OCI-LY7 (cell line): Measurements from ENCODE around the gene INSRR. TPM values are rescaled to one million over a fixed set of nuclear protein-coding genes. Genes with fewer than 3 reads are reported as not detected.
A peak's percentile ranks its signal among the peaks of the same experiment; 100 is the strongest.

ENCODE experiments used
- BruUV-seq: library from RNA; stranded (reverse); fragments of 400-500 nt; replicated peaks from 2 replicates; lab custom pipeline; 2021; lab: Mats Ljungman, UMichigan
- CTCF ChIA-PET: fragments of 300-600 bp; sonication (Branson Sonifier 250); formaldehyde crosslinking; loops from one replicate; lab custom pipeline; 2022; ENCODE audit warnings: antibody characterized with exemption; ENCODE audit not compliant: unreplicated experiment; lab: Charles Lee
- POLR2A ChIA-PET: fragments of 300-600 bp; sonication (Branson Sonifier 250); formaldehyde crosslinking; loops from one replicate; lab custom pipeline; 2022; ENCODE audit warnings: antibody characterized with exemption; lab: Charles Lee
- DNase-seq: peaks from one replicate; pipeline ENCODE4 v3.0.0-alpha.2; 2015; ENCODE audit warnings: low spot score
- H2AFZ ChIP-seq: fragments of 200-600 bp; sonication (generic), shearing (Covaris generic); 2 replicates; pipeline ENCODE4 v1.6.1; 2014; ENCODE audit warnings: mild to moderate bottlenecking, antibody characterized with exemption, low read length, moderate library complexity
- H3K27ac ChIP-seq: fragments of 200-600 bp; sonication (generic); 2 replicates; pipeline ENCODE4 v1.5.1; 2014; ENCODE audit warnings: mixed run types, low read depth, mild to moderate bottlenecking, moderate library complexity, low read length, inconsistent platforms; ENCODE audit not compliant: poor library complexity, severe bottlenecking
- H3K36me3 ChIP-seq: fragments of 200-600 bp; sonication (generic); 2 replicates; pipeline ENCODE4 v1.6.1; 2014; ENCODE audit warnings: mild to moderate bottlenecking, antibody characterized with exemption, low read length, moderate library complexity, mixed read lengths; ENCODE audit not compliant: insufficient read depth
- H3K4me1 ChIP-seq: fragments of 200-600 bp; sonication (generic); 2 replicates; pipeline ENCODE4 v1.5.1; 2014; ENCODE audit warnings: mild to moderate bottlenecking, low read length; ENCODE audit not compliant: insufficient read depth, poor library complexity, severe bottlenecking
- H3K4me2 ChIP-seq: fragments of 200-600 bp; sonication (generic); 2 replicates; pipeline ENCODE4 v1.6.1; 2014; ENCODE audit warnings: mild to moderate bottlenecking, low read length
- H3K4me3 ChIP-seq: fragments of 200-600 bp; sonication (generic); 2 replicates; pipeline ENCODE4 v1.5.1; 2014; ENCODE audit warnings: mild to moderate bottlenecking, low read depth, low read length; ENCODE audit not compliant: poor library complexity, severe bottlenecking
- H3K79me2 ChIP-seq: fragments of 200-600 bp; sonication (generic); 2 replicates; pipeline ENCODE4 v1.6.1; 2016; ENCODE audit warnings: low read depth, mild to moderate bottlenecking, low read length, moderate library complexity, mixed read lengths; ENCODE audit not compliant: insufficient read depth
- H3K9me2 ChIP-seq: fragments of 200-600 bp; sonication (generic); 2 replicates; pipeline ENCODE4 v1.6.1; 2016; ENCODE audit warnings: mild to moderate bottlenecking, low read length, mixed read lengths; ENCODE audit not compliant: insufficient read depth
- H3K9me3 ChIP-seq: fragments of 200-600 bp; sonication (generic); 2 replicates; pipeline ENCODE4 v1.6.1; 2014; ENCODE audit warnings: mild to moderate bottlenecking, mixed run types, low read length, mixed read lengths
- H4K20me1 ChIP-seq: fragments of 200-600 bp; sonication (generic); 2 replicates; pipeline ENCODE4 v1.6.1; 2014; ENCODE audit warnings: mild to moderate bottlenecking, antibody characterized with exemption, low read length, moderate library complexity, mixed read lengths; ENCODE audit not compliant: insufficient read depth
- EZH2phosphoT487 ChIP-seq: fragments of 200-600 bp; sonication (generic); IDR thresholded peaks from 2 replicates; pipeline ENCODE4 v1.6.1; 2018; ENCODE audit warnings: low read depth, borderline replicate concordance, mild to moderate bottlenecking, mixed run types, antibody characterized with exemption, low read length, moderate library complexity, mixed read lengths
- intact Hi-C: fragments of 100-400 bp; cut with micrococcal nuclease; formaldehyde crosslinking; loops from one replicate; pipeline ENCODE4 v1.10.0; 2022; ENCODE audit not compliant: unreplicated experiment
- total RNA-seq, 2 experiments: library from RNA; depleted of rRNA in 1 of 2; stranded (reverse); fragments of >200 nt in 1 of 2; shearing (Covaris generic) in 1 of 2; gene quantifications; 2 replicates each; pipeline ENCODE4 v1.2.3, GENCODE V29; 2014 to 2022
- TF ChIP-seq, protein P1 (sequence below): fragments of 200-600 bp; sonication (generic); conservative IDR thresholded peaks from 2 replicates; pipeline ENCODE4 v1.5.1; 2014; ENCODE audit warnings: mild to moderate bottlenecking, antibody characterized with exemption, low read length, moderate library complexity, mixed read lengths

Gene INSRR
- total RNA-seq, 2 experiments from 2014 or later: not detected

DNA sequence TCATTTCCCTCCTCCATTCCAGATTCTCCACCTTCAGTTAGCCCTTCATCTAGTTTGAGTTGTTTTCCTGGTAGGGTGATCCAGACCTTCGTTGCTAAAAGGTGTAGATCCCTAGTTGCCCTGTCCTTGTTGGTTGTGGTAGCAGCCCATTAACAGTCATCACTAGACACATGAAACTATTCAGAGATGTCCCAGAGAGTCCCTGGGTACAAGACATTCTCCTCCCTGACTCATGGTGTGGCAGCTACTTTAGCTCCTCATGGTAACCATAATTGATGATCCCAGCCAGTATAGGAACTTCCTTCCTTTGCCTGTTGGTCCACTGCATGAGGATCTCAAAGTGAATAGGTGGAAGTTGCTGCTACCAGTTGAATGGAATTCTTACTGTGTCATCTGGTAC, 36.2 kb downstream of the INSRR start:
- TF ChIP-seq, protein P1, sequence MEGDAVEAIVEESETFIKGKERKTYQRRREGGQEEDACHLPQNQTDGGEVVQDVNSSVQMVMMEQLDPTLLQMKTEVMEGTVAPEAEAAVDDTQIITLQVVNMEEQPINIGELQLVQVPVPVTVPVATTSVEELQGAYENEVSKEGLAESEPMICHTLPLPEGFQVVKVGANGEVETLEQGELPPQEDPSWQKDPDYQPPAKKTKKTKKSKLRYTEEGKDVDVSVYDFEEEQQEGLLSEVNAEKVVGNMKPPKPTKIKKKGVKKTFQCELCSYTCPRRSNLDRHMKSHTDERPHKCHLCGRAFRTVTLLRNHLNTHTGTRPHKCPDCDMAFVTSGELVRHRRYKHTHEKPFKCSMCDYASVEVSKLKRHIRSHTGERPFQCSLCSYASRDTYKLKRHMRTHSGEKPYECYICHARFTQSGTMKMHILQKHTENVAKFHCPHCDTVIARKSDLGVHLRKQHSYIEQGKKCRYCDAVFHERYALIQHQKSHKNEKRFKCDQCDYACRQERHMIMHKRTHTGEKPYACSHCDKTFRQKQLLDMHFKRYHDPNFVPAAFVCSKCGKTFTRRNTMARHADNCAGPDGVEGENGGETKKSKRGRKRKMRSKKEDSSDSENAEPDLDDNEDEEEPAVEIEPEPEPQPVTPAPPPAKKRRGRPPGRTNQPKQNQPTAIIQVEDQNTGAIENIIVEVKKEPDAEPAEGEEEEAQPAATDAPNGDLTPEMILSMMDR: no peak
- TF ChIP-seq EZH2phosphoT487: no peak
- Histone ChIP-seq H3K4me1 (no peaks in the 10 kb centered on the region), H4K20me1 (no peaks in the 10 kb centered on the region), H3K36me3 (no peaks in the 10 kb centered on the region), H3K9me2 (no peaks in the 10 kb centered on the region), H3K9me3 (no peaks in the 10 kb centered on the region), H2AFZ (no peak overlapping the region), H3K4me3 (no peak overlapping the region), H3K79me2 (no peaks in the 10 kb centered on the region), H3K27ac (no peak overlapping the region), H3K4me2 (no peak overlapping the region)
- ChIA-PET CTCF (interaction anchor here (1.0 kb wide), 1 partner anchor 133 kb away, joined by 3 read pairs; no protein-coding TSS in a partner anchor), POLR2A (interaction anchor here (0.6 to 1.1 kb wide), 2 partner anchors 16 to 116 kb away, joined by 3 to 6 read pairs; no protein-coding TSS in a partner anchor)
- no peak for DNase-seq
- BruUV-seq: no TSS peak
- intact Hi-C loops: no loop called here

DNA sequence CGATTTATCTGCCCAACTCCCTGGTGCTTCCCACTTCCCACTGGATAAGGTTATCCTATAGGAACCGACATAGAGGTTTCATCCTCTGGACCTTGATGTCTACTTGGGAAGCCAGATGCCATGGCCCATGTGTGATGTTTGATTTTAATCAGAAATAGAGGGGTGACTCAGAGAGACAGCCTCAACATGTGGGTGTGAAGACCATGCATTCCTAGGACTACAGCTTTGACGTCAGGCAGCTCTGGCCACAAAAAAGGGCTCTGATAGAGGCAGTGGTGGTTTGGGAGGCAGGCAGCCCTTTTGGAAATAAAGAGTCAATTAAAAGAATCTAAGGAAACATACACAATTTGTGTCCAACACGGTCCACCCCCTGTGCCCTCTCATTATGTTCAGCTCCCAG, 37.1 kb downstream of the INSRR start:
- Histone ChIP-seq H2AFZ (no peak overlapping the region), H3K9me2 (no peaks in the 10 kb centered on the region), H3K79me2 (no peaks in the 10 kb centered on the region), H3K4me2 (no peak overlapping the region), H3K36me3 (no peaks in the 10 kb centered on the region), H3K27ac (no peak overlapping the region), H3K4me3 (no peak overlapping the region), H3K9me3 (no peaks in the 10 kb centered on the region), H4K20me1 (no peaks in the 10 kb centered on the region), H3K4me1 (peaks cover 5% of the 10 kb centered on the region)
- intact Hi-C loops: no loop called here
- no peak for DNase-seq
- BruUV-seq: no TSS peak
- CTCF ChIA-PET: interaction anchor here (0.6 to 1.0 kb wide), 3 partner anchors 9 to 133 kb away, joined by 3 read pairs; no protein-coding TSS in a partner anchor
- TF ChIP-seq, protein P1: no peak
- no peak for TF ChIP-seq EZH2phosphoT487
- POLR2A ChIA-PET: interaction anchor here (0.7 to 1.1 kb wide), 2 partner anchors 17 to 152 kb away, joined by 3 to 6 read pairs; no protein-coding TSS in a partner anchor

DNA sequence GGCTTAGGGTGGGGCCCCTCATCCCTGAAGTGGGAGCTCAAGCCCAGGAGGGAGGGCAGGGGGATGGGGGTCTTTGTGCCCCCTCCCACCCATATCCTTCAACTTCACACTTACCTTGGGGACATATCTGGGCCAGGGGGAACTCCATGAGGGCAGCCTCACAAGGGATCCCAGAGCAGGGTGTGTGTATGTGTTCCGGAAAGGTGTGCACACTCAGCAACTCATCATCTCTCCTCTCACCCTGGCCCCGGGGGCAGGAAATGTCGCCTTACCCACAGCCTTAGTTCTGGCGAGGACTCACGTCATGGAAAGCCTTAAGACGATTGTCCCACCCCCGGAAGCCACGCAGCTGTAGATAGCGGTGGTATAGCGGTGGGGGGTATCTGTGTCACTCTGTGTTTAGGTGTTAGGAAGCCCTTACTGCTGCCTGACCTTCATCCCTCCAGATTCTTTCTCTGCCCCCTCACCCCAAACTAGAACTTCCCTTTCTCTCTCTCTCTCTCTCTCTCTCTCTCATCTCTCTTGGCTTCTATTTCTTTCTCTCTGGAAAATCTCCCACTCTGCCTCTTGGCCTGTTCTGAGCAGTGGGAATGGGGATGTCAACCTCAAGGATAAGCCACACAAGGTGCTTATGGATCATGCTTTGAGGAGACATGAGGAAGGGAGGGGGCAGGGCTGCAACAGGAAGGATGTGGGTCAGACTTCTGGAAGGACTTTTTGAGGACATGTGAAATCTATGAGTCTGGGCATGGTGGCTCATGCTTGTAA, 42.2 kb downstream of the INSRR start, which contains the start of gene SH2D2A:
TSS of gene SH2D2A (minus strand) at position 288 of the 768 bp plus-strand sequence. CDS start at position 148, 140 bp downstream.
- Histone ChIP-seq H2AFZ (peak within 1 kb of the TSS; percentile 76), H3K27ac (no peak within 1 kb of the TSS), H3K4me2 (peak within 1 kb of the TSS; percentile 64), H3K4me1 (peaks cover 27% of the 10 kb centered on the region), H3K9me2 (no peaks in the 10 kb centered on the region), H3K79me2 (no peaks in the 10 kb centered on the region), H3K4me3 (peak within 1 kb of the TSS; percentile 54), H4K20me1 (no peaks in the 10 kb centered on the region), H3K9me3 (no peaks in the 10 kb centered on the region), H3K36me3 (no peaks in the 10 kb centered on the region)
- DNase-seq: peak; percentile 84
- BruUV-seq: no TSS peak
- TF ChIP-seq, protein P1: no peak
- no peak for TF ChIP-seq EZH2phosphoT487
- CTCF ChIA-PET: interaction anchor here (0.6 kb wide), 1 partner anchor 107 kb away, joined by 3 read pairs; no protein-coding TSS in a partner anchor
- POLR2A ChIA-PET: no interaction called here
- intact Hi-C loops: no loop called here
